BLaER1 treated with 17β-estradiol and CSF1 and Interleukin-3, amounts not matched to agents 10 nM and 100 nM (cell line): Measurements from ENCODE around the gene CPZ.
"Not testable (repeated sequence)": the region's sequence is repeated elsewhere in the genome, so short reads cannot be mapped to it uniquely, and the experiment has no call there.

Source experiments
- H3K27ac ChIP-seq, 11 experiments: shearing (Covaris generic); formaldehyde crosslinking; 2 replicates each; pipeline ENCODE4 v1.8.1; 2022
- H3K27me3 ChIP-seq, 11 experiments: shearing (Covaris generic); formaldehyde crosslinking; 2 replicates each; pipeline ENCODE4 v1.8.1; 2022
- H3K36me3 ChIP-seq, 11 experiments: shearing (Covaris generic); formaldehyde crosslinking; 2 replicates each; pipeline ENCODE4 v1.8.1; 2022
- H3K4me1 ChIP-seq, 10 experiments: shearing (Covaris generic); formaldehyde crosslinking; 2 replicates each; pipeline ENCODE4 v1.8.1; 2022
- H3K4me2 ChIP-seq, 11 experiments: shearing (Covaris generic); formaldehyde crosslinking; 2 replicates each; pipeline ENCODE4 v1.8.1; 2022
- H3K4me3 ChIP-seq, 10 experiments: shearing (Covaris generic); formaldehyde crosslinking; 2 replicates each; pipeline ENCODE4 v1.8.1; 2022
- H3K9ac ChIP-seq, 11 experiments: shearing (Covaris generic); formaldehyde crosslinking; 2 replicates each; pipeline ENCODE4 v1.8.1; 2022
- H3K9me3 ChIP-seq, 11 experiments: shearing (Covaris generic); formaldehyde crosslinking; replicated peaks in 1 of 11; 2 replicates each; pipeline ENCODE4 v1.8.1; 2022
- H4K20me1 ChIP-seq, 11 experiments: shearing (Covaris generic); formaldehyde crosslinking; 2 replicates each; pipeline ENCODE4 v1.8.1; 2022
- Cebpa-rat ChIP-seq, 11 experiments: shearing (Covaris generic); IDR thresholded peaks; 2 replicates each; pipeline ENCODE4 v1.8.1; 2022

CPZ gene

DNA sequence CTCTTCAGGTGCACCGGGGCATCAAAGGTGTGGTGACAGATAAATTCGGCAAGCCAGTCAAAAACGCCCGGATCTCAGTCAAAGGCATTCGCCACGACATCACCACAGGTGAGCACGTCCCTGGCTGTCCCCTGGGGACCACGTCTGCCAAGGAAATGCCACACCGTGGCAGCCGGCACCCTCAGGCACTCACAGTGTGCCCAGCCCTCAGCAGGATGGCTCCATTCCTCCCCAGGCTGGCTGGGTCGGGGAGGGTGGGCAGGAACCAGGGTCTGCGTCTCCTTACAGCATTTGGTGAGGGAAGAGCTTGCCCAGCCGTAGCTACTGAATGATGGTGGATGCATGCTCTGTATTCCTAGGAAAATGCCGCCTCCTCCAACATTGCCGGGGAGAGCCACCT is 25.9 kb downstream of the CPZ start:
- Histone ChIP-seq H3K27me3 (peaks cover 0 to 25% (median 19%) of the 10 kb centered on the region in 11 experiments; a peak in 15 of 22 replicates), H3K4me2 (no peak overlapping the region), H3K4me1 (peaks cover 9 to 39% (median 27%) of the 10 kb centered on the region in 10 experiments), H3K9me3 (no peaks in the 10 kb centered on the region), H3K36me3 (no peaks in the 10 kb centered on the region), H4K20me1 (peaks cover 0 to 16% (median 0%) of the 10 kb centered on the region in 11 experiments; a peak in 4 of 22 replicates), H3K9ac (no peak overlapping the region), H3K4me3 (no peak overlapping the region), H3K27ac (no peak overlapping the region)
- no peak for TF ChIP-seq Cebpa-rat (IDR thresholded peaks at IDR 0.05)

DNA sequence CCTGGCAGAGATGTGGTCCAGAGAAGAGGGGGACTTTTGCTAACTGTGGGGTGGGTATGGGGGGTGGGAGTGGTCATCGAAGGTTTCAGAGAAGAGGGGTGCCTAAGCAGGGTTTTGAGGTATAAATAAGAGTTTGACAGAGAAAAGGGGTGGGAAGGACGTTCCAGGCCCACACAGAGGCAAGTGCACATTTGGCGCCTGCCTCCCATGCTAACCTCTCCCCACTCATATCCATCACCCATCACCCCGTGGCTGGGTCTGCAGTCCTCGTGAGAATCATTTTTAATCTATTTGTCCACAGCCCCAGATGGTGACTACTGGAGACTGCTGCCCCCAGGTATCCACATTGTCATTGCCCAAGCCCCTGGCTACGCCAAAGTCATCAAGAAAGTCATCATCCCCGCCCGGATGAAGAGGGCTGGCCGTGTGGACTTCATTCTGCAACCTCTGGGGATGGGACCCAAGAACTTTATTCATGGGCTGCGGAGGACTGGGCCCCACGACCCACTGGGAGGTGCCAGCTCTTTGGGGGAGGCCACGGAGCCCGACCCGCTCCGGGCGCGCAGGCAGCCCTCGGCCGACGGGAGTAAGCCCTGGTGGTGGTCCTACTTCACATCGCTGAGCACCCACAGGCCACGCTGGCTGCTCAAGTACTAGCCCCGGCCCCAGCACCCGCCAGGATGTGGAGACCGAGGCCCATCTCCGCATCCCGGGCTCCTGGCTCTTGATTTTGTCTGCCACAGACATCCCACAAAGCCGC is 26.6 kb downstream of the CPZ start:
- H3K36me3 ChIP-seq, result no peaks in the 10 kb centered on the region
- H3K27me3 ChIP-seq, result peaks cover 0 to 25% (median 18%) of the 10 kb centered on the region in 11 experiments; a peak in 15 of 22 replicates
- no peak overlapping the region for H3K4me2 ChIP-seq
- H3K27ac ChIP-seq, result no peak overlapping the region
- H3K9ac ChIP-seq, result no peak overlapping the region
- H4K20me1 ChIP-seq, result peaks cover 0 to 10% (median 0%) of the 10 kb centered on the region in 11 experiments; a peak in 4 of 22 replicates
- no peak overlapping the region for H3K4me3 ChIP-seq
- H3K4me1 ChIP-seq, result peaks cover 9 to 32% (median 19%) of the 10 kb centered on the region in 10 experiments
- H3K9me3 ChIP-seq, result no peaks in the 10 kb centered on the region
- no peak for TF ChIP-seq Cebpa-rat (IDR thresholded peaks at IDR 0.05)

DNA sequence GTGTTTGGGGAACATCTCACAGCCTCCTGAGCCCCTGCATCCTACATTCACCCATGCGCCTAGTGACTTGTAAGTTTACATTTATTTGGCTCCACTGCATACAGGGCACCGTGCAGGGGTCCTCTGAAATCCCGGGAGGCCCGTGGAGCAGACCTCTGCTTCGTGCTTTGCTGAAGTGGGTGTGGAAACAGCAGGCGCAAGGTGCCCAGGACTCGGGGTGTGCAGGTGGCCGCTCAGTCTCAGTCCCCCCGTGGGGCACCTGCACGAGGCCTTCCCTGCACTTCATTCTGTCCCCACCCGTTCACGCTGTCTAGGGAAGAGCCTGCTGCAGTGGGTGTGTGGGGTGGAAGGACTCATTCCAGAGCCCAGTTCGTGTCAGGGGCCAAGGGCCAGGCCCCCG is 28.6 kb downstream of the CPZ start:
- not testable (repeated sequence) for H3K9me3 ChIP-seq, H3K36me3 ChIP-seq, H4K20me1 ChIP-seq, H3K27ac ChIP-seq, H3K4me2 ChIP-seq, H3K4me3 ChIP-seq, H3K9ac ChIP-seq
- Histone ChIP-seq H3K4me1 (peaks cover 0 to 12% (median under 1%) of the 10 kb centered on the region in 10 experiments; a peak in 7 of 20 replicates), H3K27me3 (peaks cover 0 to 21% (median 13%) of the 10 kb centered on the region in 11 experiments; a peak in 14 of 22 replicates)

DNA sequence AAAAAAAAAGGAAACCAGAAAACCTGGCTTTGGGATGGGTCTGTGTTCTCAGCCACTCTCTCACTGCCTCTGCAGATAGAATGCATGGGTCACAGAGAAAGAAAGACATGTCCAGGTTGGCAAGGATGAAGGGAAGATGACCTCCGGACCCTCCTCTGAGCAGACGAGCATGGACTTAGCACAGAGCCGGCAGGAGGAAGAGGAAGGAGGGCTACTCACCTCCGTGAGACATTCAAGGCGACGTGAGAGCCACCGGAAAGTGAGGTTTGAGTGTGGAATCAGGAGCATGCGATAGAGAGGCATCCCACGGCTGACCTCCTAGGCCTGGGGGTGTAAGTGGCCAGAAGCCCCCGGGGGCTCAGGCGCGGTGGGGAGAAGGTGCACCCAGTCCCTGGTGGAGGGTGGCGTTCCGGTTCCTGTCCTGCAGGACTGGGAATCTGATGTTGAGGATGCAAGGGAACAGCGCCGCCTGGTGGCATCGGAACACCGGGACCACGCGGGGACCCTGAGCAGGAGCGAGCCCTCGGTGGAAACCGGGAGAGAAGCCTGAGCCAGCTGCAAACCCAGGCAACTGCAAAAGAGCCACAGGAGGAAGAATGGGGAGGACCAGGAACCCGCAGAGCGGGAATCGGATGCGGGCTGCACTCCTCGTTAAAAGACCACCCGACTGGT is 32.2 kb downstream of the CPZ start:
- not testable (repeated sequence) for H3K4me3 ChIP-seq, H3K27ac ChIP-seq, H4K20me1 ChIP-seq, H3K4me2 ChIP-seq, H3K36me3 ChIP-seq, H3K9ac ChIP-seq, H3K9me3 ChIP-seq, H3K4me1 ChIP-seq, H3K27me3 ChIP-seq

DNA sequence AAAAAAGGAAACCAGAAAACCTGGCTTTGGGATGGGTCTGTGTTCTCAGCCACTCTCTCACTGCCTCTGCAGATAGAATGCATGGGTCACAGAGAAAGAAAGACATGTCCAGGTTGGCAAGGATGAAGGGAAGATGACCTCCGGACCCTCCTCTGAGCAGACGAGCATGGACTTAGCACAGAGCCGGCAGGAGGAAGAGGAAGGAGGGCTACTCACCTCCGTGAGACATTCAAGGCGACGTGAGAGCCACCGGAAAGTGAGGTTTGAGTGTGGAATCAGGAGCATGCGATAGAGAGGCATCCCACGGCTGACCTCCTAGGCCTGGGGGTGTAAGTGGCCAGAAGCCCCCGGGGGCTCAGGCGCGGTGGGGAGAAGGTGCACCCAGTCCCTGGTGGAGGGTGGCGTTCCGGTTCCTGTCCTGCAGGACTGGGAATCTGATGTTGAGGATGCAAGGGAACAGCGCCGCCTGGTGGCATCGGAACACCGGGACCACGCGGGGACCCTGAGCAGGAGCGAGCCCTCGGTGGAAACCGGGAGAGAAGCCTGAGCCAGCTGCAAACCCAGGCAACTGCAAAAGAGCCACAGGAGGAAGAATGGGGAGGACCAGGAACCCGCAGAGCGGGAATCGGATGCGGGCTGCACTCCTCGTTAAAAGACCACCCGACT is 37.8 kb downstream of the CPZ start:
- not testable (repeated sequence) for H3K27ac ChIP-seq, H3K27me3 ChIP-seq, H3K36me3 ChIP-seq, H4K20me1 ChIP-seq, H3K9me3 ChIP-seq, H3K4me1 ChIP-seq, H3K9ac ChIP-seq, H3K4me3 ChIP-seq, H3K4me2 ChIP-seq

DNA sequence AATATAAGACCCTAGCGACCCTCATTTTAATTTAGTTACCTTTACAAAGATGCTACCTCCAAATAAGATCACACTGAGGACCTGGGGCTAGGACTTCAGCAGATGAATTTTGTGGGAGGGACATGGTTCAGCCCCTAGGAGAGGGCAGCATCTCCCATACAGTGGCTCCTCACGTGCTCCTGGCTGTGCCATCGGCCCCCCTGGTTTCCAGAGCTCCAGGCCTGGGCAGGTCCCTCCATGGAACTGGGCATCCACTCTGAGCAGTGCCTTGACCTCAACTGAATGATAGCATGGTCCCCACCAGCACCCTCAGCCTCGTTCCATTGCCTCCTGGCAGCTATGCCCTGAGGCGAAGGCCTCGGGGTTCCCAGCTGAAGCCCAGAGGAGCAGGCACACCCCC is 39.3 kb downstream of the CPZ start:
- H3K4me2 ChIP-seq, H3K9ac ChIP-seq, H3K27me3 ChIP-seq, H3K9me3 ChIP-seq, H4K20me1 ChIP-seq, H3K4me3 ChIP-seq, H3K27ac ChIP-seq, H3K36me3 ChIP-seq, H3K4me1 ChIP-seq: not testable (repeated sequence)

DNA sequence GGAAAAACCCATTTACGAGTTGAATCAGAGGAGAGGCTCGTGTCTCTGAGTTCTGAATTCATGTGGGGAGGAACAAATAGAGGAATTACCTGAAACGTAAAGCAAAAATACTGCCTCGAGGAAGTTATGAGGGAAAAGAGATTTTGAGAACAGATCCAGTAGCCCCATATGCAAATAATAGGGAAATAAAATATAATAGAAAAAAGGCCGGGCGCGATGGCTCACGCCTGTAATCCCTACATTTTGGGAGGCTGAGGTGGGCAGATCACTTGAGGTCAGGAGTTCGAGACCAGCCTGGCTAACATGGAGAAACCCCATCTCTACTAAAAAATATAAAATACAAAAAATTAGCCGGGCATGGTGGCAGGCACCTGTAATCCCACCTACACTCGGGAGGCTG is 42.2 kb downstream of the CPZ start:
- H4K20me1 ChIP-seq, H3K4me2 ChIP-seq, H3K9ac ChIP-seq, H3K9me3 ChIP-seq, H3K27ac ChIP-seq, H3K27me3 ChIP-seq, H3K4me3 ChIP-seq, H3K36me3 ChIP-seq: not testable (repeated sequence)
- H3K4me1 ChIP-seq, result peaks cover 0 to 23% (median 17%) of the 10 kb centered on the region in 10 experiments; a peak in 16 of 20 replicates

DNA sequence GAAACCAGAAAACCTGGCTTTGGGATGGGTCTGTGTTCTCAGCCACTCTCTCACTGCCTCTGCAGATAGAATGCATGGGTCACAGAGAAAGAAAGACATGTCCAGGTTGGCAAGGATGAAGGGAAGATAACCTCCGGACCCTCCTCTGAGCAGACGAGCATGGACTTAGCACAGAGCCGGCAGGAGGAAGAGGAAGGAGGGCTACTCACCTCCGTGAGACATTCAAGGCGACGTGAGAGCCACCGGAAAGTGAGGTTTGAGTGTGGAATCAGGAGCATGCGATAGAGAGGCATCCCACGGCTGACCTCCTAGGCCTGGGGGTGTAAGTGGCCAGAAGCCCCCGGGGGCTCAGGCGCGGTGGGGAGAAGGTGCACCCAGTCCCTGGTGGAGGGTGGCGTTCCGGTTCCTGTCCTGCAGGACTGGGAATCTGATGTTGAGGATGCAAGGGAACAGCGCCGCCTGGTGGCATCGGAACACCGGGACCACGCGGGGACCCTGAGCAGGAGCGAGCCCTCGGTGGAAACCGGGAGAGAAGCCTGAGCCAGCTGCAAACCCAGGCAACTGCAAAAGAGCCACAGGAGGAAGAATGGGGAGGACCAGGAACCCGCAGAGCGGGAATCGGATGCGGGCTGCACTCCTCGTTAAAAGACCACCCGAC is 43.5 kb downstream of the CPZ start:
- H3K27ac ChIP-seq, result not testable (repeated sequence)
- H3K4me1 ChIP-seq, result peaks cover 0 to 35% (median 26%) of the 10 kb centered on the region in 10 experiments; a peak in 16 of 20 replicates

DNA sequence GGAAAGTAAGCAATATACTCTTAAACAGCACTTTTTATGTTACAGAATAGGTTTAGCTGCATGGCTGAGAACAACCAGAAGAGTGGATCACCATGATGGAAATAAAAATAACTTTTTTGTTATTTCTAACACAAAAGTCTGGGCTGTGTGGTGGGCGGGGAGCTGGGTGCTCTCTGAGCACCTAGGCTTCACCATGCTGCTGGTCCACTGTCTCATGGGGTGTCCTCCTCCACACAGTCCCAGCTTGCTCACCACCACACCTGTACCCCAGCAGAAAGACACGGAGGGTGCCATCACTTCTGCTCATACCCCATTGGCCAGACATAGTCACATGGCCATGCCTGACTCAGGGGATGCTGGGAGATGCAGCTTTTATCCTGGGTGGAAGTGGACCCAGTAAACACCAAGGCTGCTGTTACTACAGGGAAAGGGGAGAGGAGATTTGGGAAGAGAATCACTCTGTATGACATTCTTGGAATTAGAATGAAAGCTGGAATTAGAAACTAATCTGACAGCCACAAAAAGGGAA is 45.0 kb downstream of the CPZ start:
- Histone ChIP-seq H3K4me3 (no peak overlapping the region), H3K9ac (no peak overlapping the region), H3K36me3 (no peaks in the 10 kb centered on the region), H4K20me1 (no peaks in the 10 kb centered on the region; a peak in 2 of 22 replicates), H3K4me2 (peak overlapping the region in 6 of 11 experiments; percentile 9 to 68 (median 25); a peak in 6 of 22 replicates), H3K4me1 (peaks cover 0 to 35% (median 26%) of the 10 kb centered on the region in 10 experiments; a peak in 16 of 20 replicates), H3K9me3 (no peaks in the 10 kb centered on the region), H3K27me3 (no peaks in the 10 kb centered on the region), H3K27ac (no peak overlapping the region)
- TF ChIP-seq Cebpa-rat (IDR thresholded peaks at IDR 0.05), result no peak

More for the DNA sequence above, 43.5 kb downstream of the CPZ start:
- H3K27me3 ChIP-seq, H3K4me3 ChIP-seq, H4K20me1 ChIP-seq, H3K36me3 ChIP-seq, H3K4me2 ChIP-seq, H3K9me3 ChIP-seq, H3K9ac ChIP-seq: not testable (repeated sequence)
